RWPE2 (cell line): Measurements from ENCODE around the gene ARHGEF3.

Experiments used
- ATAC-seq: fragments of 200-7000 bp; cut with Tn5 transposase; 3 replicates; pipeline ENCODE4 v1.9.1; 2021; ENCODE audit warnings: low read depth
- DNase-seq: peaks from one replicate; pipeline ENCODE4 v3.0.0-alpha.2; 2020; ENCODE audit warnings: low spot score
- H3K27ac ChIP-seq: fragments of 450-650 bp; 2 replicates; pipeline ENCODE4 v1.5.1; 2017; ENCODE audit warnings: mild to moderate bottlenecking; ENCODE audit not compliant: poor library complexity, severe bottlenecking
- H3K27me3 ChIP-seq: fragments of 250-450 bp; sonication (Bioruptor Pico); 2 replicates; pipeline ENCODE4 v1.5.1; 2021; ENCODE audit warnings: mild to moderate bottlenecking, moderate library complexity; ENCODE audit not compliant: insufficient read depth, poor library complexity, severe bottlenecking
- H3K36me3 ChIP-seq: fragments of 250-450 bp; sonication (Bioruptor Pico); 2 replicates; pipeline ENCODE4 v1.5.1; 2020; ENCODE audit warnings: low read depth, mild to moderate bottlenecking, moderate library complexity
- H3K4me1 ChIP-seq: fragments of 250-450 bp; sonication (Bioruptor Pico); 2 replicates; pipeline ENCODE4 v1.5.1; 2021; ENCODE audit warnings: mild to moderate bottlenecking, moderate library complexity; ENCODE audit not compliant: insufficient read depth, poor library complexity, severe bottlenecking
- H3K4me3 ChIP-seq: fragments of 250-450 bp; sonication (Bioruptor Pico); 2 replicates; pipeline ENCODE4 v1.5.1; 2021; ENCODE audit warnings: mild to moderate bottlenecking, moderate library complexity; ENCODE audit not compliant: severe bottlenecking
- H3K9me3 ChIP-seq: fragments of 250-450 bp; sonication (Bioruptor Pico); 2 replicates; pipeline ENCODE4 v1.5.1; 2021; ENCODE audit warnings: mild to moderate bottlenecking, moderate library complexity; ENCODE audit not compliant: severe bottlenecking
- CTCF ChIP-seq: fragments of 450-650 bp; IDR thresholded peaks from one replicate; pipeline ENCODE4 v1.5.1; 2017; ENCODE audit warnings: mild to moderate bottlenecking, moderate library complexity; ENCODE audit not compliant: poor library complexity, severe bottlenecking

The ARHGEF3 gene

GRCh38 chr3:56811546-56812202, 9.9 kb upstream of the ARHGEF3 start:
- peak overlapping the region; percentile 63 for H3K27ac ChIP-seq

GRCh38 chr3:56810577-56811545, 9.1 kb upstream of the ARHGEF3 start:
- Histone ChIP-seq H3K27me3 (no peaks in the 10 kb centered on the region), H3K9me3 (no peaks in the 10 kb centered on the region), H3K4me1 (peaks cover 17% of the 10 kb centered on the region), H3K4me3 (no peak overlapping the region), H3K27ac (no peak overlapping the region), H3K36me3 (no peaks in the 10 kb centered on the region)
- no peak for TF ChIP-seq CTCF
- DNase-seq, result no peak
- no peak for ATAC-seq

More at GRCh38 chr3:56811546-56812202, 9.9 kb upstream of the ARHGEF3 start:
- no peak for DNase-seq
- no peak for ATAC-seq
- no peak overlapping the region for H3K4me3 ChIP-seq
- H3K36me3 ChIP-seq, result no peaks in the 10 kb centered on the region
- H3K9me3 ChIP-seq, result no peaks in the 10 kb centered on the region
- no peak for TF ChIP-seq CTCF
- peaks cover 17% of the 10 kb centered on the region for H3K4me1 ChIP-seq
- H3K27me3 ChIP-seq, result no peaks in the 10 kb centered on the region

- H3K9me3 ChIP-seq, result no peaks in the 10 kb centered on the region
- DNase-seq, result no peak
- no peaks in the 10 kb centered on the region for H3K4me1 ChIP-seq
- no peak overlapping the region for H3K4me3 ChIP-seq
- TF ChIP-seq CTCF, result no peak
- H3K27me3 ChIP-seq, result no peaks in the 10 kb centered on the region
- H3K36me3 ChIP-seq, result no peaks in the 10 kb centered on the region
- no peak overlapping the region for H3K27ac ChIP-seq
- no peak for ATAC-seq
These were observed 4.7 kb upstream of the ARHGEF3 start for GRCh38 chr3:56806407-56806806.

- Histone ChIP-seq H3K27me3 (no peaks in the 10 kb centered on the region), H3K27ac (no peak overlapping the region), H3K4me1 (peaks cover 20% of the 10 kb centered on the region), H3K36me3 (no peaks in the 10 kb centered on the region), H3K4me3 (no peak overlapping the region), H3K9me3 (no peaks in the 10 kb centered on the region)
- no peak for ATAC-seq
- TF ChIP-seq CTCF, result no peak
- no peak for DNase-seq
These were observed 1.0 kb upstream of the ARHGEF3 start for GRCh38 chr3:56802790-56803189.
